Endothelial cell of umbilical vein (primary cell): Measurements from ENCODE around the gene CTBP1. TPM values are rescaled to one million over a fixed set of nuclear protein-coding genes. Genes with fewer than 3 reads are reported as not detected.

Source experiments
- BruUV-seq: library from RNA; stranded (reverse); fragments of 400-500 nt; replicated peaks from 2 replicates; lab custom pipeline; 2021; lab: Mats Ljungman, UMichigan
- CTCF ChIA-PET: fragments of 300-600, 350-600 bp; sonication (Branson Sonifier 250); formaldehyde crosslinking; loops from one replicate; lab custom pipeline; 2021; ENCODE audit warnings: antibody characterized with exemption, inconsistent platforms; lab: Charles Lee
- POLR2A ChIA-PET: fragments of 300-600, 350-600 bp; sonication (Branson Sonifier 250); formaldehyde crosslinking; loops from one replicate; lab custom pipeline; 2021; ENCODE audit warnings: antibody characterized with exemption, inconsistent platforms; lab: Charles Lee
- DNase-seq: peaks from one replicate; pipeline ENCODE4 v3.0.0-alpha.2; 2011; ENCODE audit warnings: low read depth, low spot score
- FAIRE-seq: peaks from 2 replicates; lab custom pipeline; 2011; peaks lifted over from hg19 to GRCh38; lab: Jason Lieb, UNC
- H2AFZ ChIP-seq: 2 replicates; pipeline ENCODE4 v1.6.0; 2012; ENCODE audit warnings: low read depth, low read length, control low read depth, inconsistent platforms
- H3K27ac ChIP-seq: 2 replicates; pipeline ENCODE4 v1.5.1; 2011; ENCODE audit warnings: low read depth, mild to moderate bottlenecking, control low read depth, low read length, moderate library complexity; ENCODE audit not compliant: insufficient read depth
- H3K27me3 ChIP-seq, 2 experiments: 2 replicates each; pipeline versions ENCODE4 v1.6.0 to v1.6.1; 2011; ENCODE audit warnings: low read length in 2 of 2, mixed read lengths in 1 of 2; ENCODE audit not compliant: control insufficient read depth in 2 of 2, insufficient read depth in 2 of 2
- H3K36me3 ChIP-seq, 2 experiments: 2 replicates in 1 of 2; 3 replicates in 1 of 2; pipeline ENCODE4 v1.5.1; 2011; ENCODE audit warnings: low read length in 2 of 2, mild to moderate bottlenecking in 1 of 2, moderate library complexity in 1 of 2; ENCODE audit not compliant: control insufficient read depth in 2 of 2, insufficient read depth in 2 of 2; ENCODE audit errors: extremely low read depth in 1 of 2
- H3K4me1 ChIP-seq: 3 replicates; pipeline ENCODE4 v1.5.1; 2011; ENCODE audit warnings: mild to moderate bottlenecking, low read length; ENCODE audit not compliant: control insufficient read depth, insufficient read depth; ENCODE audit errors: extremely low read depth
- H3K4me2 ChIP-seq: 2 replicates; pipeline ENCODE4 v1.6.1; 2011; ENCODE audit warnings: low read length, control low read depth, mixed read lengths; ENCODE audit not compliant: insufficient read depth
- H3K4me3 ChIP-seq, 3 experiments: fragments of 200-600 bp in 1 of 3; sonication (generic), shearing (Covaris generic) in 1 of 3; replicated peaks in 1 of 3; 2 replicates each; pipeline ENCODE4 v1.5.1; 2011 to 2016; ENCODE audit warnings: control low read depth in 3 of 3, low read length in 3 of 3, mild to moderate bottlenecking in 2 of 3, inconsistent platforms in 1 of 3, low read depth in 1 of 3, moderate library complexity in 1 of 3; ENCODE audit not compliant: insufficient read depth in 1 of 3
- H3K79me2 ChIP-seq: 2 replicates; pipeline ENCODE4 v1.6.0; 2012; ENCODE audit warnings: low read length, inconsistent platforms; ENCODE audit not compliant: control insufficient read depth, insufficient read depth
- H3K9ac ChIP-seq: replicated peaks from 2 replicates; pipeline ENCODE3; 2011; ENCODE audit warnings: low read length, control low read depth; ENCODE audit not compliant: insufficient read depth; ENCODE audit errors: extremely low read depth
- H3K9me1 ChIP-seq: replicated peaks from 3 replicates; pipeline ENCODE4 v1.6.0; 2011; ENCODE audit warnings: mild to moderate bottlenecking, low read length; ENCODE audit not compliant: control insufficient read depth, insufficient read depth; ENCODE audit errors: extremely low read depth
- H3K9me3 ChIP-seq: replicated peaks from 2 replicates; pipeline ENCODE4 v1.5.1; 2012; ENCODE audit warnings: low read length, inconsistent platforms; ENCODE audit not compliant: control insufficient read depth, insufficient read depth
- H4K20me1 ChIP-seq: replicated peaks from 2 replicates; pipeline ENCODE3; 2011; ENCODE audit warnings: mild to moderate bottlenecking, low read length; ENCODE audit not compliant: control insufficient read depth, insufficient read depth; ENCODE audit errors: extremely low read depth
- EZH2 ChIP-seq: IDR thresholded peaks from 2 replicates; pipeline ENCODE4 v1.6.1; 2012; ENCODE audit warnings: borderline replicate concordance, low read depth, mild to moderate bottlenecking, moderate library complexity, low read length, inconsistent platforms; ENCODE audit not compliant: severe bottlenecking
- JUN ChIP-seq: IDR thresholded peaks from 2 replicates; pipeline ENCODE4 v1.6.1; 2011; ENCODE audit warnings: borderline replicate concordance, low read depth; ENCODE audit not compliant: insufficient read length, insufficient read depth
- dilution Hi-C: fragments of 300-500 bp; cut with MboI; formaldehyde crosslinking; loops from one replicate; pipeline ENCODE4 v1.15.0; 2019; ENCODE audit warnings: low sequenced_read_pairs; ENCODE audit not compliant: extremely low pct_ligation_motif_present
- intact Hi-C: fragments of 100-400 bp; cut with micrococcal nuclease; formaldehyde crosslinking; loops from one replicate; pipeline ENCODE4 v1.10.0; 2022
- polyA plus RNA-seq, 4 experiments: library from polyadenylated mRNA; depleted of rRNA in 3 of 4; stranded (reverse) in 3 of 4; unstranded in 1 of 4; fragments of >200 nt; gene quantifications; 2 replicates each; pipeline versions ENCODE4 v1.2.1 to v1.2.3, GENCODE V29; 2011 to 2012; ENCODE audit warnings: missing spikeins in 1 of 4
- total RNA-seq: library from RNA; stranded (reverse); gene quantifications from 2 replicates; pipeline ENCODE4 v1.2.3, GENCODE V29; 2021
- TF ChIP-seq, protein P1 (sequence below): IDR thresholded peaks from 2 replicates; pipeline ENCODE4 v1.6.1; 2011; ENCODE audit not compliant: insufficient read depth, insufficient read length
- TF ChIP-seq, protein P2 (sequence below), 2 donors: IDR thresholded peaks; 1 replicate in 1 of 2; 2 replicates in 1 of 2; pipeline ENCODE4 v1.5.1; 2011; ENCODE audit warnings: low read length in 2 of 2, mild to moderate bottlenecking in 2 of 2, moderate library complexity in 2 of 2, control low read depth in 1 of 2, inconsistent platforms in 1 of 2, low read depth in 1 of 2; ENCODE audit not compliant: insufficient read depth in 1 of 2; ENCODE audit errors: extremely low read depth in 1 of 2

CTBP1 gene
- total and polyA plus RNA-seq, 2 donors (not counting 3 experiments of a cell fraction or from before 2014, with no cell fraction given), result 165 to 167 TPM

DNA sequence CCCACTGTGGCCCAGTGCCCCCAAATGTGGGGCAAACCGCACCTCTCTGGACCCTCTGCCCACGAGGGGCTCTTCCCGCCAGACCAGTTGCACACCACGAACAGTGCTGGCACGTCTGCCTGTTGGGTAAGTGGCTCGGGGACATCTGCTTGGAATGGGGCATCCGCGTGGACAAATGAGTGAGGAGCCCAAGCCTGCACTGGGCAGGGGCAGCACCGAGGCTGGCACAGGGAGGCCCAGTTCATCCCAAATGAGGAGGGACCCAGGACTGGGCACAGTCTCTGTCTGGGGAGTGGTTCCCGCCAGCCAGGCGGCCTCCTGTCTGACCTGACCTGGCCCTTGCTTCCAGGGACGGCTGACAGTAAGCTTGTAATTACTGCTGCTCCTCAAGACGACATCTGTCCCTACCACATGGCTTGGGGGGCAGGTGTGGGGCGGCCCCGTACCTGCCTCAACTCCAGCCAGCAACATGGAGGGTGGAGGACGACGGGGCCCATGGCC, 79.7 kb downstream of the CTBP1 start:
- no peaks in the 10 kb centered on the region for H3K36me3 ChIP-seq
- H3K4me2 ChIP-seq, result no peak overlapping the region
- ChIA-PET CTCF (interaction anchor here (0.9 to 5.3 kb wide), 2 partner anchors 97 to 99 kb away, joined by 3 to 52 read pairs; no protein-coding TSS in a partner anchor), POLR2A (no interaction called here)
- TF ChIP-seq EZH2 (no peak), JUN (no peak)
- TF ChIP-seq, protein P1, sequence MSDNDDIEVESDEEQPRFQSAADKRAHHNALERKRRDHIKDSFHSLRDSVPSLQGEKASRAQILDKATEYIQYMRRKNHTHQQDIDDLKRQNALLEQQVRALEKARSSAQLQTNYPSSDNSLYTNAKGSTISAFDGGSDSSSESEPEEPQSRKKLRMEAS, result no peak
- TF ChIP-seq, protein P2, sequence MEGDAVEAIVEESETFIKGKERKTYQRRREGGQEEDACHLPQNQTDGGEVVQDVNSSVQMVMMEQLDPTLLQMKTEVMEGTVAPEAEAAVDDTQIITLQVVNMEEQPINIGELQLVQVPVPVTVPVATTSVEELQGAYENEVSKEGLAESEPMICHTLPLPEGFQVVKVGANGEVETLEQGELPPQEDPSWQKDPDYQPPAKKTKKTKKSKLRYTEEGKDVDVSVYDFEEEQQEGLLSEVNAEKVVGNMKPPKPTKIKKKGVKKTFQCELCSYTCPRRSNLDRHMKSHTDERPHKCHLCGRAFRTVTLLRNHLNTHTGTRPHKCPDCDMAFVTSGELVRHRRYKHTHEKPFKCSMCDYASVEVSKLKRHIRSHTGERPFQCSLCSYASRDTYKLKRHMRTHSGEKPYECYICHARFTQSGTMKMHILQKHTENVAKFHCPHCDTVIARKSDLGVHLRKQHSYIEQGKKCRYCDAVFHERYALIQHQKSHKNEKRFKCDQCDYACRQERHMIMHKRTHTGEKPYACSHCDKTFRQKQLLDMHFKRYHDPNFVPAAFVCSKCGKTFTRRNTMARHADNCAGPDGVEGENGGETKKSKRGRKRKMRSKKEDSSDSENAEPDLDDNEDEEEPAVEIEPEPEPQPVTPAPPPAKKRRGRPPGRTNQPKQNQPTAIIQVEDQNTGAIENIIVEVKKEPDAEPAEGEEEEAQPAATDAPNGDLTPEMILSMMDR (IDR thresholded peaks at IDR 0.05; ENCODE audit: extremely low read depth in 1 of 2, insufficient read depth in 1 of 2, low read depth in 1 of 2, low read length in 2 of 2), result no peak
- no peaks in the 10 kb centered on the region for H3K9me3 ChIP-seq
- no TSS peak for BruUV-seq
- dilution Hi-C loops, result no loop called here
- no peak overlapping the region for H3K9ac ChIP-seq
- no peak for DNase-seq
- intact Hi-C loops, result no loop called here
- no peak overlapping the region for H3K4me3 ChIP-seq
- peaks cover 32 to 33% of the 10 kb centered on the region in 2 experiments for H3K27me3 ChIP-seq
- H2AFZ ChIP-seq, result no peak overlapping the region
- no peak overlapping the region for H3K27ac ChIP-seq
- peaks cover 3% of the 10 kb centered on the region for H3K4me1 ChIP-seq
- no peak for FAIRE-seq
- H4K20me1 ChIP-seq, result no peaks in the 10 kb centered on the region
- H3K9me1 ChIP-seq, result no peaks in the 10 kb centered on the region
- H3K79me2 ChIP-seq, result no peaks in the 10 kb centered on the region
